Caco-2 (cell line): Measurements from ENCODE around the gene ARMH1. TPM values are rescaled to one million over a fixed set of nuclear protein-coding genes. Genes with fewer than 3 reads are reported as not detected.

Experiments used
- BruUV-seq: library from RNA; stranded (reverse); fragments of 400-500 nt; replicated peaks from 2 replicates; lab custom pipeline; 2021; lab: Mats Ljungman, UMichigan
- CTCF ChIA-PET: fragments of 300-600 bp; sonication (Branson Sonifier 250); formaldehyde crosslinking; loops from one replicate; lab custom pipeline; 2022; ENCODE audit warnings: antibody characterized with exemption; lab: Charles Lee
- POLR2A ChIA-PET: fragments of 300-600 bp; sonication (Branson Sonifier 250); formaldehyde crosslinking; loops from one replicate; lab custom pipeline; 2022; ENCODE audit warnings: antibody characterized with exemption; lab: Charles Lee
- DNase-seq, 2 experiments: peaks; one replicate each; pipeline versions ENCODE4 v3.0.0 to v3.0.0-alpha.2; 2020 to 2022
- H3K27me3 ChIP-seq: replicated peaks from 2 replicates; pipeline ENCODE4 v1.6.0; 2011; ENCODE audit warnings: low read length; ENCODE audit not compliant: control insufficient read depth, insufficient read depth
- H3K36me3 ChIP-seq: 2 replicates; pipeline ENCODE4 v1.5.1; 2011; ENCODE audit warnings: low read length; ENCODE audit not compliant: control insufficient read depth, insufficient read depth
- H3K4me1 ChIP-seq: fragments of 250-450 bp; sonication (Bioruptor Pico); 2 replicates; pipeline ENCODE4 v1.5.1; 2020; ENCODE audit warnings: mild to moderate bottlenecking
- H3K4me3 ChIP-seq: 2 replicates; pipeline ENCODE4 v1.5.1; 2011; ENCODE audit warnings: low read depth, mild to moderate bottlenecking, control low read depth, low read length
- H3K9me3 ChIP-seq: fragments of 250-450 bp; sonication (Bioruptor Pico); 2 replicates; pipeline ENCODE4 v1.5.1; 2020; ENCODE audit warnings: mild to moderate bottlenecking, moderate library complexity
- H3K27ac Mint-ChIP-seq: one replicate; pipeline ENCODE4 v1.8.0; 2022; ENCODE audit warnings: mixed read lengths; ENCODE audit not compliant: unreplicated experiment
- H3K27me3 Mint-ChIP-seq: one replicate; pipeline ENCODE4 v1.8.0; 2022; ENCODE audit warnings: mixed read lengths; ENCODE audit not compliant: insufficient read depth, unreplicated experiment
- H3K36me3 Mint-ChIP-seq: one replicate; pipeline ENCODE4 v1.8.0; 2022; ENCODE audit warnings: mild to moderate bottlenecking, mixed read lengths; ENCODE audit not compliant: insufficient read depth, unreplicated experiment
- H3K4me1 Mint-ChIP-seq: one replicate; pipeline ENCODE4 v1.8.0; 2022; ENCODE audit warnings: low read depth, mixed read lengths; ENCODE audit not compliant: unreplicated experiment
- H3K4me3 Mint-ChIP-seq: one replicate; pipeline ENCODE4 v1.8.0; 2022; ENCODE audit warnings: mild to moderate bottlenecking, moderate library complexity, mixed read lengths; ENCODE audit not compliant: unreplicated experiment
- H3K9me3 Mint-ChIP-seq: one replicate; pipeline ENCODE4 v1.8.0; 2022; ENCODE audit warnings: mixed read lengths; ENCODE audit not compliant: unreplicated experiment
- CTCF ChIP-seq, 2 experiments: fragments of 200-600 bp in 1 of 2; IDR thresholded peaks; 1 replicate in 1 of 2; 2 replicates in 1 of 2; pipeline versions ENCODE4 v1.5.1 to v1.8.0; 2011 to 2022; ENCODE audit warnings: antibody characterized with exemption in 1 of 2, control low read depth in 1 of 2, inconsistent platforms in 1 of 2, low read depth in 1 of 2, low read length in 1 of 2, mild to moderate bottlenecking in 1 of 2, moderate library complexity in 1 of 2; ENCODE audit not compliant: insufficient read depth in 1 of 2, severe bottlenecking in 1 of 2, unreplicated experiment in 1 of 2
- intact Hi-C: fragments of 100-400 bp; cut with micrococcal nuclease; formaldehyde crosslinking; loops from one replicate; pipeline ENCODE4 v1.10.0; 2022; ENCODE audit not compliant: unreplicated experiment
- total RNA-seq: library from RNA; stranded (reverse); gene quantifications from 2 replicates; pipeline ENCODE4 v1.2.3, GENCODE V29; 2022

ARMH1 gene
- total RNA-seq, 1 experiment from 2014 or later = not detected

GRCh38 chr1:44747878-44748277 lies 73.4 kb downstream of the ARMH1 start:
- no TSS peak for BruUV-seq
- Mint-ChIP-seq H3K36me3 (peaks cover 77% of the 10 kb centered on the region), H3K4me3 (no peak overlapping the region), H3K27ac (no peak overlapping the region), H3K9me3 (no peaks in the 10 kb centered on the region), H3K27me3 (no peaks in the 10 kb centered on the region), H3K4me1 (no peaks in the 10 kb centered on the region)
- TF ChIP-seq CTCF (IDR thresholded peaks at IDR 0.05; ENCODE audit: insufficient read depth in 1 of 2, low read depth in 1 of 2, low read length in 1 of 2, severe bottlenecking in 1 of 2, unreplicated experiment in 1 of 2) = no peak
- ChIA-PET POLR2A (interaction anchor here (0.8 kb wide), 1 partner anchor 8 kb away, joined by 3 read pairs; no protein-coding TSS in a partner anchor), CTCF (interaction anchor here (0.6 kb wide), 1 partner anchor 12 kb away, joined by 5 read pairs; no protein-coding TSS in a partner anchor)
- Histone ChIP-seq H3K27me3 (no peaks in the 10 kb centered on the region), H3K4me3 (no peak overlapping the region), H3K4me1 (no peaks in the 10 kb centered on the region), H3K36me3 (peaks cover 1% of the 10 kb centered on the region), H3K9me3 (no peaks in the 10 kb centered on the region)
- DNase-seq = no peak
- intact Hi-C loops = no loop called here

GRCh38 chr1:44757420-44757819 lies 82.9 kb downstream of the ARMH1 start:
- Histone ChIP-seq H3K9me3 (no peaks in the 10 kb centered on the region), H3K4me1 (no peaks in the 10 kb centered on the region), H3K4me3 (no peak overlapping the region), H3K27me3 (no peaks in the 10 kb centered on the region), H3K36me3 (peaks cover 4% of the 10 kb centered on the region)
- intact Hi-C loops = no loop called here
- DNase-seq = no peak
- H3K9me3 Mint-ChIP-seq = no peaks in the 10 kb centered on the region
- H3K27ac Mint-ChIP-seq = no peak overlapping the region
- no peak for TF ChIP-seq CTCF (IDR thresholded peaks at IDR 0.05; ENCODE audit: insufficient read depth in 1 of 2, low read depth in 1 of 2, low read length in 1 of 2, severe bottlenecking in 1 of 2, unreplicated experiment in 1 of 2)
- no peaks in the 10 kb centered on the region for H3K27me3 Mint-ChIP-seq
- ChIA-PET CTCF (no interaction called here), POLR2A (no interaction called here)
- no peaks in the 10 kb centered on the region for H3K4me1 Mint-ChIP-seq
- no peak overlapping the region for H3K4me3 Mint-ChIP-seq
- BruUV-seq = no TSS peak
- peaks cover 68% of the 10 kb centered on the region for H3K36me3 Mint-ChIP-seq

GRCh38 chr1:44759077-44759476 lies 84.6 kb downstream of the ARMH1 start:
- Histone ChIP-seq H3K4me3 (no peak overlapping the region), H3K27me3 (no peaks in the 10 kb centered on the region), H3K9me3 (no peaks in the 10 kb centered on the region), H3K36me3 (peaks cover 4% of the 10 kb centered on the region), H3K4me1 (no peaks in the 10 kb centered on the region)
- Mint-ChIP-seq H3K4me1 (no peaks in the 10 kb centered on the region), H3K27ac (no peak overlapping the region), H3K27me3 (no peaks in the 10 kb centered on the region), H3K4me3 (no peak overlapping the region), H3K9me3 (no peaks in the 10 kb centered on the region), H3K36me3 (peaks cover 67% of the 10 kb centered on the region)
- intact Hi-C loops = no loop called here
- TF ChIP-seq CTCF (IDR thresholded peaks at IDR 0.05; ENCODE audit: insufficient read depth in 1 of 2, low read depth in 1 of 2, low read length in 1 of 2, severe bottlenecking in 1 of 2, unreplicated experiment in 1 of 2) = no peak
- ChIA-PET CTCF (no interaction called here), POLR2A (no interaction called here)
- DNase-seq = no peak
- BruUV-seq = no TSS peak
